Kasumi-1 (cell line): ENCODE data around the gene PUM1.

Experiments
- DNase-seq, 2 experiments: peaks; one replicate each; lab custom pipeline; 2025; lab: John Stamatoyannopoulos, UW

PUM1 gene

GRCh38 chr1:30929944-30930525, 135.5 kb downstream of the PUM1 start:
- no peak for DNase-seq

GRCh38 chr1:30929135-30929889, 136.2 kb downstream of the PUM1 start:
- peak; percentile 38 to 63 for DNase-seq

DNA sequence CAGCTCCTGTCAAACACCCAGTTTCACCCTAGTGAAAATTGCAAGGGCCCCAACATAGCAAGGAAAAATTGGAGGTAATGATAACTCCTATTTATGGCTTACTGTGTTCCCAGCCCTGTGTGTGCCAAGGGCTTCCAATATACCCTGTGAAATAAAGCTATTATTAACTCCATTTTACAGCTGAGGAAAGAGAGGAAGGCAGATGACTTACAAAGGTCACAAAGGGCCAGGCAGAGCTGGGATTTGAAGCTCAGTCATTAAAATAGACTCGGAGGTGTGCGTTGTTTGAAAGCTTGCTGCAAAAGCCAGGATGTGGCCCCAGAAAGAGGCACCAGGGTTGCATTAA, 136.8 kb downstream of the PUM1 start:
- DNase-seq: no peak

DNA sequence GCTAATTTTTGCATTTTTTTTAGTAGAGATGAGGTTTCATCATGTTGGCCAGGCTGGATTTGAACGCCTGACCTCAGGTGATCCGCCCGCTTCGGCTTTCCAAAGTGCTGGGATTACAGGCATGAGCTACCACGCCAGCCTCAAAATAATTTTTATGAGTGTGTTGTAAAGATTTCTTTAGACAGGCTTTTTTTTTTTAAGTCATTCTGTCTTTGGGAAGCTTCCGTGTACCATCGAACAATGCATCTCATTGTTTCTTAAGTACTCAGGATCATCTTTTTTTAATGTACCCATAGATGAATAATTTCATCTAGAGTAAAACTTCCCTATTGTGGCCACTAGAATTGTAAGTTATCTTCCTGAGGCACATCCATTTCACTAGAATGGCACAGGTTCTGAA, 137.3 kb downstream of the PUM1 start:
- no peak for DNase-seq

GRCh38 chr1:30927448-30927847, 138.1 kb downstream of the PUM1 start:
- no peak for DNase-seq

DNA sequence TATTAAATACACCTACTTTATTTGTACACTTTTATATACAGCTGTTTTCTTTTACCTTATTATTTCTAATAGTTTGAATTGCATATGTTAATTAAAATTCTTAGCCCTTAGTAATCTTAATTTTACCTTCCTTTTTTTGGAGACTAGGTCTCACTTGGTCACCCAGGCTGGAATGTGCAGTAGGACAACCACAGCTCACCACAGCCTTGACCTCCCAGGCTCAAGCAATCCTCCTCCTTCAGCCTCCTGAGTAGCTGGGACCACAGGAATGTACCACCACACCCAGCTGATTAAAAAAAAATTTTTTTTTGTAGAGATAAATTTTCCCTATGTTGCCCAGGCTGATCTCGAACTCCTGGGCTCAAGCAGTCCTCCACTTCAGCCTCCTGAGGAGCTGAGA, 141.9 kb downstream of the PUM1 start:
- no peak for DNase-seq

GRCh38 chr1:30920827-30921226, 144.7 kb downstream of the PUM1 start:
- no peak for DNase-seq

GRCh38 chr1:30919025-30919881, 146.3 kb downstream of the PUM1 start:
- DNase-seq: peak; percentile 48 to 56

DNA sequence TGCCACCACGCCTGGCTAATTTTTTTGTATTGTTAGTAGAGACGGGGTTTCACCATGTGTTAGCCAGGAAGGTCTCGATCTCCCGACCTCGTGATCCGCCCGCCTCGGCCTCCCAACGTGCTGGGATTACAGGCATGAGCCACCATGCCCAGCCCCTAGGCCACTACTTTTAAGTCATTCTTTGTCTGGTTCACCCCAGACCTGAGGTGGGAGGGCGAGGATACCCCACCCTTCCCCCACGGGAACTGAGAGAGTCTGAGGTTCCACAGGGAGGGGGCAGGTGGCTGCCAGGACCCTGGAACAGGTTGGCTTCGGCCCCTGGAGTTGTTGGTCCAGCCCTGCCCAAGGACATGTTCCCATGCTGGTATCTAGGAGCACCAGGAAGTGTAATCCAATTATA, 149.2 kb downstream of the PUM1 start:
- DNase-seq: no peak

DNA sequence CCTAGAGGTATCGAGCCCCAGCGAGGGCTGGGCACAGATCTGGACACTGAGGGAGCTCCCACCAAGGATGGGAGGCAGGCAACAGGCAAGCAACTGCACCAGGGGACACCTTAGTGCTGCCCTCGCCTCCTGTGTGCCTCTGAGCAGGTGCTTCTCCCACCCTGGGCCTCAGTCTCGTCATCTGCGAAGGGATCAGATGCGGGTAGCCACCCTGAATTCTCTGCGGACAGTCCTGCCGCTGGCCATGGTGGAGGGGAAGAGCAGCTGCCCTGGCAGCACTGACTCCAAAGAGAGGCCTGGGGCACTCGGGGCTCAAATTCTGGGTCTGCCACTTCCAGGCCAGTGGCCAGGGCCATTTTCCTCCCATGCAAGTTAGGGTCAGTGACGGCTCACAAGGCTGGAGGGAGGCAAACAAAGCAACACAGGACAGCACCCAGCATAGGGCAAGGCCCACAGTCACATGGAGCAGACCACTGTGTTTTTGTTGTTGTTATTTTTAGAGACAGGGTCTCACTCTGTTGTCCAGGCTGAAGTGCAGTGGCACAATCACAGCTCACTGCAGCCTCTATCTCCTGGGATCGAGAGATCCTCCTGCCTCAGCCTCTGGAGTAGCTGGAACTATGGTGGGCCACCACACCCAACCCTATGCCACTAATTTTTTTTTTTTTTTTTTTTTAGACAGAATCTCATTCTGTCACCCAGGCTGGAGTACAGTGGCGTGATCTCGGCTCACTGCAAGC, 149.9 kb downstream of the PUM1 start:
- DNase-seq: no peak

DNA sequence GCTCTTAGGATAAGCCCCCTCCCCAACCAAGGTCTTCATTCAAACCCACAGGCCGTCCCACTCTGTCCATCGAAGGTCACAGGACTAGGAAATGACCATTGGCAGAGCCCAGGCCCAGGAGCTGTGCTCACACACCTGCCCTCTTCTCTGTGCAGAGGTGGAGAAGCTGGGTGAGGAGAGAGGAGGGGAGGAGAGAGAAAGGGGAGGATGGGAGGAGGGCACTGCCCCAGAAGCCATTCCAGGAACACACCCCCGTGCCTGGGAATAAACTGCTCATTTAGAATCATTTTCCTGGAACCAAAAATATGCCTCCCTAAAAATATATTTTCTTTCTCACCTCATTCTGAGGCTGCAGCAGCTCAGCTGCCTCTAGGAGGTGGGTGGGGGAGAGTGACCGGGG, 150.6 kb downstream of the PUM1 start:
- DNase-seq: no peak

- DNase-seq: no peak
Measured at GRCh38 chr1:30914587-30914922, 151.0 kb downstream of the PUM1 start.

DNA sequence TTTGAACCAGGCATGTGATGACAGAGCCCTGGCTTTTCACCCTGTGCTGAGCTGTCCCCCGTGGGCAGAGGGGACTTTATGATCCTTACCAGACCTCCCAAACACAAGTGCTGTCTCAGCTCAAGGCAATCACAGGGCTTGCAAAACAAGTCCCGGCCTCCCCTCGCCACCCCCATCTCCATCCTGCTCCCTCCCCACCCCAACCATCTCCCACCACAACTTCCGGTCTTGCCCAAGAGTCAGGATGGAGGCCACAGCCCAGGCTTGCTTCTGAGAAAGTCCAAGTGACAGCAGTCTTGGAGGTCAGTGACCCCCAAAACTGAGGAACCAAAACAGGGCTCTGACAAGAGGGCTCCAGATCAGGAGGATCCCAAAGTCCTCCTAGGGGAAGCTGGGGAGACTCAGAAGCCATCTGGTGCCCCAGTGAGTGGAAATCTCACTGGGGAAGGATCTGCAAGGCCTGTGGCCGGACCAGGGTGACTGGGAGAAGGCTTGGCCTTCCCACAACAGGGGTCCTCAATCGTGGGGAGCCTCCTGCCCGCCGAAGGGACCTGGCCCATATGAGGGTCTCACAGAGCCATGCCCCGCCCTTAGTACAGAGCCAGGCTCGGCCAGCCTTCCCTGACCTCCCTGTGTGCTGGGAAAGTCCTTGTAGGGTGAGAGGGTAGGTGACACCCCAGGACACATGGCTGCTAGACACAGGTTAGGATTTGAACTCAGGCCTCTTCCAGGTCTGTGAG, 152.4 kb downstream of the PUM1 start:
- no peak for DNase-seq

GRCh38 chr1:30912224-30912623, 153.3 kb downstream of the PUM1 start:
- no peak for DNase-seq

- DNase-seq: peak; percentile 74 to 77
Measured at GRCh38 chr1:30911059-30911954, 154.2 kb downstream of the PUM1 start.

DNA sequence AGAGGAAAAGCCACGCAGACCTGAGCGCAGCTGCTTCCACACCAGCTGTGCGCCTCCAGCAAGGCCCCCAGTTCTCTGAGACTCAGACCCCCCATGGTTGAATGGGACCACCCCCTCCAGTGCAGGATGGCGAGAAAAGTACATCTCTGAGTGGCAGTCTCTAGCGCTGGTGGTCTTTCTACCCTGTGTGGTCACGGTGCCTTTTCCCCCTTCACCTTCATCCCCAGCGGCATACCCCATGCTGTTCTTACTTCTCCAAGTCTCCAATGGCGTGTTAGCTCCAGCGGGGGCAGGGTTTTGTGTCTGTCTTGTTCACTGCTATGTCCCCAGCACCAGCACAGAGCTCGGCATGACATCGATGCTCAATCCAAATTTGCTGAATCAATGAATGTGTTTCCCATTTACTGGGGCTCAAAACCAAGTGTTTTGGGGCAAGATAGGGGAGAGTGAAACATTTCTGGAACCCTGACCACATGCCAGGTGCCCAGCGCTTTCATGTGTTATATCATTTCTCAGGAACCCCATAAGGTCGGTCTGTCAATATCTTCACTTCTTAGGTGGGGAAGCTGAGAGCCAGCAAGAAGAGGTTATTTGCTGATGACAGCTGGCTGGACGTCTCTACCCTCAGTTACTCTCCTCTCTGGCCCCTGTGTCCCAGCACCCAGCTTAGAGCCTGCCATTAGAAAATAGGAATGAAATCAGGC, 156.0 kb downstream of the PUM1 start:
- DNase-seq: peak in 1 of 2 experiments; percentile 2

DNA sequence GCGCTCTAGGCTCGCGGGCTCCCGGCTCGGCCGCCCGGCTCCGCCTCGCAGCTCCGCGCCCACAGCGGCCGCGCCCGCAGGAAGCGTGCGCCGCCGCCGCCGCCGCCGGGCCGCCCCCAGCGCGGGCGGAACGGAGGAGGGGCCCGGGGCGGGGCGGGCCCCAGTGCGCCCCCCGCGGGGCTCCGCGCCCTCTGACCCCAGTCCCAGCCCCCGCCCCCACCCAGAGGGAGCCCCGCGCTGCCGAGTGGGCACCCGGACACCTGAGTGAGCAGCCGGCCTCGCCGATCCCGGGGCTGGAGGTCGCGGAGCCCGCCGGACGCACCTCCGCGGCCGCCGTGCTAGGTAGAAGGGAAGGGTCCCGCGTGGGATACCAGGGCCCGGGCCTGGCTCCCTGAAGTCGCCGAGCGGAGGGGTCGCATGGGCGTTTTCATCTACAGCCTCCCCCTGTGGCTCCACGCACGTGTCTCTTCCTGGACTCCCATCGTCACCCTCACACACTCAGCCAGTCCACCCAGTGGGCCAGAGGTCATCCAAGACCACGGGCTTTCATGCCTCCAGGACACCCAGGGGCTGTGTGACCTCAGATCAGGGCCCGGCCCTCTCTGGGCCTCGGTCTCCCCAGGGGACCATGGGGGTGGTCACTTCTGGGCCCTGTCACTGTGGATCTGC, 156.7 kb downstream of the PUM1 start, which contains the start of gene SDC3:
SDC3 (minus strand) TSS at position 63 of the 669 bp plus-strand sequence. CDS start 172 bp downstream, outside the sequence.
- DNase-seq: no peak

GRCh38 chr1:30908316-30908695, 157.2 kb downstream of the PUM1 start:
- DNase-seq: no peak
